DND-41 (cell line): ENCODE measurements around the gene PLA1A.

Experiments
- CTCF ChIP-seq: IDR thresholded peaks from 2 replicates; pipeline ENCODE4 v1.5.1; 2012; ENCODE audit warnings: borderline replicate concordance, low read length, moderate library complexity, mild to moderate bottlenecking; ENCODE audit not compliant: poor library complexity, severe bottlenecking; ENCODE audit errors: extremely low read depth
- EZH2 ChIP-seq: IDR thresholded peaks from 3 replicates; pipeline ENCODE4 v1.6.1; 2012; ENCODE audit warnings: borderline replicate concordance, low read depth, mild to moderate bottlenecking, moderate library complexity, low read length, inconsistent platforms; ENCODE audit not compliant: severe bottlenecking

GRCh38 chr3:119627461-119627860 is 29.8 kb downstream of the PLA1A start:
- no peak for TF ChIP-seq CTCF
- TF ChIP-seq EZH2: no peak
